ENCODE data around the gene HIVEP1. TPM values are rescaled to one million over a fixed set of nuclear protein-coding genes. Genes with fewer than 3 reads are reported as not detected.
A peak's percentile ranks its signal among the peaks of the same experiment; 100 is the strongest.

HIVEP1 gene
- polyA plus RNA-seq, 1 experiment, result 13.9 TPM

DNA sequence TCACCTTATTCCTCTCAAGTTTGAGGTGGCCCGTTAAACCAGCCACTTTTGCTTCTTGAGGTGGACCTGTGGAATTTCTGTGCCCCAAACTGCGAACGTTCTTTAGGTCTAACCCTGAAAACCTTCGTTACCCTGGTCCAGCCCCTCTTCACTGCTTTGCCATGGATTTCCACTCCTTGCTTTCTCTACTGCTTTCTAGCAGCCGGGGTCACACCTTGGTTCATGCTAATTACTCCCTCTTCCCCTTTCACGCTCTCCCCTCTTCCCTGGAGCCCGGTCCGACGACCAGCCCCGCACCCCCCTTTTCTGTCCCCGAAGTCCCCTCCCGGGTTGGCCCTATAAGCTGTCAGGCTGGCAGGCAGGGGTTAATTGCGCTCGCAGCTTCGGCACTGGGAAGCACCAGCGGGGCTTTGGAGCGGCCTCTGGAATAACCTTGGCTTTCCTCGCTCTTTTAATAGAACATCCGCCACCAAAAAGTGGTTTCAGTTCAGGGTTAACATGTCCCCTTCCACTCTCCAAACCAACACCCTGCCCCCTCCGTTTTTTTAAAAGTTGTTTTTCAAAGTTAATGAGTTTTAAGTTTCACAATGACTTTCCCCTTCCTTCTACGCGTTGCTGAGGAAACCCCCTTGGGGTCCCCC is 1.4 kb upstream of the HIVEP1 start:
- Histone ChIP-seq H3K9me3 (ENCODE audit: control insufficient read depth, insufficient read depth, low read length) (peaks cover 3% of the 10 kb centered on the region; the same call in 1 of the 2 replicates), H3K27ac (ENCODE audit: low read depth, low read length) (peak overlapping the region; percentile 98), H3K27me3 (ENCODE audit: control insufficient read depth, insufficient read depth, low read length) (no peaks in the 10 kb centered on the region), H3K4me3 (ENCODE audit: low read depth, low read length) (peak overlapping the region; percentile 72)
- ChIA-PET CTCF (interaction anchor here (0.6 to 2.0 kb wide), 3 partner anchors 225 to 595 kb away, joined by 3 to 8 read pairs (median 3); partner anchors contain the start of gene EDN1), POLR2A (interaction anchor here (0.7 to 1.0 kb wide), 3 partner anchors 196 to 300 kb away, joined by 3 to 5 read pairs (median 3); no protein-coding TSS in a partner anchor)
- TF ChIP-seq, protein P1, sequence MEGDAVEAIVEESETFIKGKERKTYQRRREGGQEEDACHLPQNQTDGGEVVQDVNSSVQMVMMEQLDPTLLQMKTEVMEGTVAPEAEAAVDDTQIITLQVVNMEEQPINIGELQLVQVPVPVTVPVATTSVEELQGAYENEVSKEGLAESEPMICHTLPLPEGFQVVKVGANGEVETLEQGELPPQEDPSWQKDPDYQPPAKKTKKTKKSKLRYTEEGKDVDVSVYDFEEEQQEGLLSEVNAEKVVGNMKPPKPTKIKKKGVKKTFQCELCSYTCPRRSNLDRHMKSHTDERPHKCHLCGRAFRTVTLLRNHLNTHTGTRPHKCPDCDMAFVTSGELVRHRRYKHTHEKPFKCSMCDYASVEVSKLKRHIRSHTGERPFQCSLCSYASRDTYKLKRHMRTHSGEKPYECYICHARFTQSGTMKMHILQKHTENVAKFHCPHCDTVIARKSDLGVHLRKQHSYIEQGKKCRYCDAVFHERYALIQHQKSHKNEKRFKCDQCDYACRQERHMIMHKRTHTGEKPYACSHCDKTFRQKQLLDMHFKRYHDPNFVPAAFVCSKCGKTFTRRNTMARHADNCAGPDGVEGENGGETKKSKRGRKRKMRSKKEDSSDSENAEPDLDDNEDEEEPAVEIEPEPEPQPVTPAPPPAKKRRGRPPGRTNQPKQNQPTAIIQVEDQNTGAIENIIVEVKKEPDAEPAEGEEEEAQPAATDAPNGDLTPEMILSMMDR (IDR thresholded peaks at IDR 0.05; ENCODE audit: low read depth, low read length), result no peak
- DNase-seq (ENCODE audit: low read depth, low spot score), result no peak

DNA sequence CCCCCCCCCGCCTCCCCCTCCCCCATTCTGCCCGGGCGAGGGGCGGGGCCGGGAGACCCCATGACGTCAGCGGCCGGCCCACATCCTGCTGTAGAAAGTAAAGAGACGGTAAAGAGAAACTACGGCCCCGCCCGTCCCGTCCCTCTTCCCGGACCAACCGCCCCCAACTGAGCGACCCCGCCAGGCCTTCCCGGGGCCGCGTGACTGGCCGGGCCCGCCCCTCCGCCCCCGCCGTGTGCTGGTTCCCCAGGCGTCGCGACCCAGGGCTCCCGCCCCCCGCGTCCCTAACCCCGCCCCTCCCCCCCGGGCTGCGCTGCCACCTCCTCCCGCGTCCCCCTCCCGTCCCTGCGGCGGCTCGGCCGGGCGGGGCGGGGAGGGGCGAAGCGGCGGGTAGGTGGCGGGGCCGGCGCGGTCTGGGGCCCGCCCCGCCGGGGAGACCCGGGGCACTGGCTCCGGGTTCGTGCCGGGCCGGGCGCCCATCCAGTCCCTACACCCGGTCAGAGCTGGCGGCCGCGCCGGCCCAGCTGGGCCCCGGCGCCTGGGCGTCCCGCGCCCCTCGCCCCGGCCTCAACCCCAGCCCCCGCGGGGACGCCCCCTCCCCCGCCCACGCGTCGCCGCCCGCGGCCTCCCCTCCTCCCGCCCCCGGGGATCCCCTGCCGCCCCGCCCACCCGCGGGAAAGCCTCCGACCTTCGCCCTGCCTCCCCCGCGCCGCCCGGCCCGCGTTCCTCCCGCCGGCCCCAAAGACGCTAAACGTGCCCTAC is 655 bp upstream of the HIVEP1 start:
- peak; percentile 91 for DNase-seq (ENCODE audit: low read depth, low spot score)
- Histone ChIP-seq H3K9me3 (ENCODE audit: control insufficient read depth, insufficient read depth, low read length) (peaks cover 3% of the 10 kb centered on the region; the same call in 1 of the 2 replicates), H3K4me3 (ENCODE audit: low read depth, low read length) (peak overlapping the region; percentile 83), H3K27me3 (ENCODE audit: control insufficient read depth, insufficient read depth, low read length) (no peaks in the 10 kb centered on the region), H3K27ac (ENCODE audit: low read depth, low read length) (no peak overlapping the region)
- ChIA-PET POLR2A (interaction anchor here (1.0 to 3.8 kb wide), 3 partner anchors 14 to 300 kb away, joined by 3 to 22 read pairs (median 8); partner anchors contain the start of gene EDN1), CTCF (interaction anchor here (0.6 to 2.0 kb wide), 2 partner anchors 225 to 278 kb away, joined by 3 to 8 read pairs; partner anchors contain the start of gene EDN1)
- TF ChIP-seq, protein P1 (IDR thresholded peaks at IDR 0.05; ENCODE audit: low read depth, low read length), result no peak

DNA sequence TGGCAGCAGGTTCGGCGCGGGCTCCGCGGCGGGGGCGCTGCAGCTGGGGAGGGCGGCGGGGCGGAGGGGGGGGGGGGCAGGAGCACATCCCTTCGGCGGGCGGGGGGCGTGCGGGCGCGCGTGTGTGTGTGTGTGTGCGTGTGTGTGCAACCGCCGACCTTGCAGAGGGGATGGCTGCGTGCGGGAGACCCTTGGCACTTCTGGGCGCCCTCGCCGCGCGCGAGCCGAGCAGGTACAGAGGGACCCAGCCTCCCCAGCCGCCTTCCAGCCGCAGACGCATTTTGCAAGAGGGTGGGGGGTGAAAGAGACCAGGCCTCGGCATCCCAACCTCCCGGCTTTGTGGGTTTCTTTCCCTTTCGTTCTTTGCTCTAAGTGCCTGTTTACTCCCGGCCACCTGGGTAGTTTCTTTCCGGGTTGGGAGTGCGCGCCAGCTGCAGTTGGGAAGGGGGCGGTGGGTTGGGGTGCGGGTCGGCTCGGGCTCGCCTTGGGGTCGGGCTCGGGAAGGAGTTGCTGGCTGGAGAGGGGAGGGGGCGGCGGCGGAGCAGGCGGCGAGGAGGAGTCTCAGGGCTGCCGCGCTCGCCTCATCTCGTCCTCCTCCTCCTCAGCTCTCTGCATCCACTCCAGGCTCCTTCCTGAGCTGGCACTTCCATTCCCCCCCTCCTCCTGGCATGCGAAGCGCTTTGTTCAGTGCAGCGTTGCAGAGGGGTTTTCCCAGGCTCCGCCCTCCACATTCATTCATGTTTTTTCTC is 620 bp downstream of the HIVEP1 start:
- TF ChIP-seq, protein P1 (IDR thresholded peaks at IDR 0.05; ENCODE audit: low read depth, low read length), result no peak
- Histone ChIP-seq H3K9me3 (ENCODE audit: control insufficient read depth, insufficient read depth, low read length) (peaks cover 3% of the 10 kb centered on the region; the same call in 1 of the 2 replicates), H3K27ac (ENCODE audit: low read depth, low read length) (peak overlapping the region; percentile 83), H3K4me3 (ENCODE audit: low read depth, low read length) (peak overlapping the region; percentile 83), H3K27me3 (ENCODE audit: control insufficient read depth, insufficient read depth, low read length) (no peaks in the 10 kb centered on the region)
- POLR2A ChIA-PET, result interaction anchor here (0.7 to 3.8 kb wide), 7 partner anchors 10 to 360 kb away, joined by 3 to 22 read pairs (median 4); partner anchors contain the start of gene EDN1
- CTCF ChIA-PET, result interaction anchor here (1.0 to 2.4 kb wide), 5 partner anchors 62 to 428 kb away, joined by 3 to 21 read pairs (median 4); no protein-coding TSS in a partner anchor
- peak; percentile 84 for DNase-seq (ENCODE audit: low read depth, low spot score)

DNA sequence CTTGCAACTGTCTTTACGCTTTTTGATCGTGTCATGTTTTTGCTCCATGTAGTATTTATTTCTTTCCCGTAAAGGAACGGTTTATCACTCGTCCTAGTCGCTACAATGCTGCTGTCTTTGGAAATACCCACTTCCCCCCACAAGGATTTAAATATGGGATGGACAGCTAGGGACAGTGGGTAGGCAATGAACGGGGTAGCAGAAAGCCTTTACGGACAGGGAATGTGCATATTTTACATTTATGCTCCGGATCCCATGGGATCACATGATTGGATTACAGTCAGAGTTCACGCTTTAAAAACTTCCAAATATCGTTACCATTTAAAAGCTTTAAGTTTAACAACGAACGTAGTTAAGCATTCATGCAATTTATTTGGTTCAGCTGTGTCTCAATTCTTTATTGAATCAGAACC is 1.2 kb downstream of the HIVEP1 start:
- ChIA-PET CTCF (interaction anchor here (0.6 to 2.4 kb wide), 9 partner anchors 62 to 429 kb away, joined by 3 to 21 read pairs (median 4); partner anchors contain the start of gene EDN1), POLR2A (interaction anchor here (0.7 to 3.8 kb wide), 7 partner anchors 9 to 360 kb away, joined by 3 to 22 read pairs (median 4); partner anchors contain the start of gene EDN1)
- Histone ChIP-seq H3K9me3 (ENCODE audit: control insufficient read depth, insufficient read depth, low read length) (peaks cover 8% of the 10 kb centered on the region; the same call in 1 of the 2 replicates), H3K4me3 (ENCODE audit: low read depth, low read length) (peak overlapping the region; percentile 83), H3K27me3 (ENCODE audit: control insufficient read depth, insufficient read depth, low read length) (no peaks in the 10 kb centered on the region), H3K27ac (ENCODE audit: low read depth, low read length) (peak overlapping the region; percentile 83)
- TF ChIP-seq, protein P1 (IDR thresholded peaks at IDR 0.05; ENCODE audit: low read depth, low read length), result no peak
- no peak for DNase-seq (ENCODE audit: low read depth, low spot score)

All from AG04450 (cell line).